NCI-H1105 (cell line): ENCODE results near the gene STEAP4.

ENCODE experiments used
- DNase-seq: peaks from one replicate; lab custom pipeline; 2025; lab: John Stamatoyannopoulos, UW

Gene STEAP4

DNA sequence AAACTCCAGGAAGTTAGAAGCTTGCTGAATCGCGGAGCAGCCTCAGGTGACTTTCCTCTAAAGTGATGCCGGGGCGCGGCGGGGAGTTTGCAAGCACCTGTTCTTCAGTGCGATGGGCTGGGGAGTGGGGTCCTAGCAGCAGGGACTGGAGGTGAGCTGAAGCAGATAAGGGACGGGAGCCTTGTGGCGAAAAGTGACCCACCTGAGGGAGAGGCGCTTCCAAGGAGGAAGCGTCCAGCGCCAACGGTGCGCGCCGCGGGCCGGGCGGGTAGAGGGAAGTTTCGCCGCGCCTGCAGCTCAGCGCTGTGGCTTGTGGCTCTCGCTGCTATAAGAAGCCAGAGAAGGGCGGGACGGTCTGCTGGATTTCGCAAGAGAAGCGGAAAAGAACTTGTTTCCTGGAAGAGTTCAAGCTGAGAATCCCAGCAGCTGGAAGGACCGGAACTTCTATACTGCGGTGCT, at the start of gene STEAP4:
TSS of gene STEAP4 (minus strand) at position 305 of the 459 bp plus-strand sequence. CDS start 22,625 bp downstream, outside the sequence.
- no peak for DNase-seq

DNA sequence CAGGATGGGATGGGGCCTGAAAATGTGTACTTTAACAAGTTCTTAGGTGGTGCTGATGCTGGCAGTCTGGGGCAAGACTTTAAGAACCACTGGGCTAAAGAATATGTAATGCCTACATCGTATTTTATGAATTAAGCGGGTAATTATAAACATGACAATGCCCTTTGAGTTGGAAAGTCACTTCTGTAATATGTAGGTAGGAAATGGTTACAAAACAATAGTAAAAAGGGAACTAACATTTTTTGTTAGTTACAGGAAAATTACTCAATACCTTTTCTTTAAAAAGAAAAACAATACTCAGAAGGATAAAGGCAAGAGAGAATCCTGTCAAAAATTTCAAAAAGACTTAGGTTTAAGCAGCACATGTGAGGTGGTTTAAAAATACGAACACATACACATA, 48.3 kb upstream of the STEAP4 start:
- no peak for DNase-seq

DNA sequence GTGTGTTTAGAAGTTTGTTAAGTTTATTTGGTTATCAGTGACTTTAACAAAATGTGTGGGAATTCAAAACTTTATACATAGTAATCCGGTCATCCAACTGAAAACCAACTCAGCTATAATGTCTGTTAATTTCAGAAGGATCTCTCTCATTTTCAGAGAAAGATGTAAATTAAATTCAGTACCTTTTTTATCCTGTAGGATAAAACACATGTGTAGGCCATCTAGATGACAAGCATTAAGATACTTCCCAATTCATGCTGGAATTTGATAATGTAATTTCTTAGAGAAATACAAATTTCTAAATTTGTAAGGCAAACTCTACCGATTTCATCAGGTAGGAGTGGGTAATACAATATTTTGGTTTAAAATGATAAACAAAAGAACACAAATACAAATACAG, 43.4 kb upstream of the STEAP4 start:
- no peak for DNase-seq

DNA sequence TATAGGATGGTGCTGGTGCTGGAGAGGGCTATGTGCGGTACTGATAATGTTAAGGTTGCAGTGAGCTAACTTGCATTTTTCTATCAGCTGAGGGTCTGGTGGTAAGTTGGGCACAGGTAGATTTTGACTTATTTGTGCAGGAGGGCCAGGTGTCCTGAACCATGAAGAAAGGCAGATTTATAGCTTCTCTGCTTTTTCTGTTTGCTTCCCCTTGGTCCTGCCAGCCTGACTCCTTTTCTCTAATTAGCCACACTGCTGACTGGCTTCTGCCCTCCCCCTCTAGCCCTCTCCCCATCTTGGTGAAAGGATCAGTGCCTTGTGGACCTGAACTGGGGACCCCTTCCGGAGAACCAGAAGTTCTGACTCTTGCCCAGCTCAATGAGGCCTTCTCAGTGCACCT, 40.8 kb upstream of the STEAP4 start:
- DNase-seq = no peak

DNA sequence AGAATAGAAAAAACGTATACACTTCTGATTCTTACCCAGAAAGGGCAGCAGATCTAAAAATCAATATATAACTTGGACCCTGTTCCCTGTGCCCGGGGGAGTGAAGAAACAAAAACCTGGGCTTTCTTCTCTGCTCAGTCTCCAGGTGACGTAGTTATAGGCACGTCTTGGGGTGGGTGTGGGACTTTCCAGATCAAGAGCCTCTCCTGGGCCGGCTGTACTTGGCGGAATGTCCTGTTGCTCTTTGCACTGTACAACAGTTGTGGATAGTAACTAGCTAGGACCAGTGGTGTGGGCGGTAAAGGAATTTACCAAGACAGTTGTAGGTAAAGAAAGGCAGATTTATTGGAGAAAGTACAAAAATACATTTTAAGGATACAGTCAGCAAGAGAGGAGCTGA, 40.4 kb upstream of the STEAP4 start:
- DNase-seq = no peak

DNA sequence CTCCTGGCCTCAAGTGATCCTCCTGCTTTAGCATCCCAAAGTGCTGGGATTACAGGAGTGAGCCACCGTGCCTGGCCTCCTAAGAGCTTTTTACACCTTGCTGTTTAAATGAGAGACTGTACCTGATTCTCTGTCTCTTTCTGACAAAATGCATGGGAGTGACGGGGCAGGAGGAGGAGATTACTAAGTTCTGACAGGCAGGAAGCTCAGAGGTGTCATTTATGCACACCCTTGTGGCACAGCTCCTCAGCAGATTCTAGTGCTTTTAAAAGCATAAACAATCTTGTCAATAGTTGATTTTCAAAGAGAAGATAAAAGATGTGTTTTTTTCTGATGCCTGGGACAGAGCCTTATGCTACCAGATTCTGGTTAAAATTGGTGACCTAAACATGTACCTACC, 39.7 kb upstream of the STEAP4 start:
- DNase-seq = no peak

DNA sequence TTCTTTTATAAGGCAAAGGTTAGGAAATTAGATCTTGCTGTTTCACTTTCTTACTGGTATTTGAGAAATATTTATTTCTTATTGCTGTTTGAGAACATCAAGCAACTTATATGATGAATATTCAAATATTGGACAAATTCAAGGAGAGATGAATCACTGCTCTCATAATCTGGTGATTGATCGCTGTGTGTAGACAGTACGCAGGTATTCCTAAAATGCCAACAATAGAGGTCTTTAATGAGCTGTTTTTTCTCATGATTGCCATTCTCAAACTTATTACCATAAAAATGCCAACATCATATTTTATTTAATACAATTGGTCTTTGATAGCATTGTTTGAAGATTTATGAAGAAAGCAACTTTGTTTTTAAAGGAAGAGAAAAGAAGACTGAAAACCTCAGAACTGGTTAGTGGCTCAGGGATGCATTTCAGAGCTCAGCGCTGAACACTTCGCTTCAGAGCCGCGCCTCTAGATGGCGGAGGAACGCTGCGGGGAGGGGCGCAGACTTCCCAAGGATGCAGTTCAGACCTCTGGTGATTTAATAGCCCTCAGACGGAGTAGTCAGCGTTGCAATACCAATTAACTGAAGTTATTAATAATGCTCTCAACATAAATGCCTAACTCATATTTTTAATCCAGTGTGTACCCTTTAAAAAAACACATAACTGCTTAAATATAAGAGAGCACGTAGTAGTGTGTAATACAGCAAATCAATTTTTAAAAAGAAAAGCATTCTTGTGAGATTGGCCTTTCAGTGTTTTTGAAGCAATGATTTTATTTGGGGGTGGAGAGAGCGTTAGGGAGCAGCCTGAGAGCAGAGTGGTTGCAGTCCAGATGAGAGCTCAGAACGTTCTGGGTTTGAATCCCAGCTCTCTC, 38.5 kb upstream of the STEAP4 start:
- peak; percentile 36 for DNase-seq

DNA sequence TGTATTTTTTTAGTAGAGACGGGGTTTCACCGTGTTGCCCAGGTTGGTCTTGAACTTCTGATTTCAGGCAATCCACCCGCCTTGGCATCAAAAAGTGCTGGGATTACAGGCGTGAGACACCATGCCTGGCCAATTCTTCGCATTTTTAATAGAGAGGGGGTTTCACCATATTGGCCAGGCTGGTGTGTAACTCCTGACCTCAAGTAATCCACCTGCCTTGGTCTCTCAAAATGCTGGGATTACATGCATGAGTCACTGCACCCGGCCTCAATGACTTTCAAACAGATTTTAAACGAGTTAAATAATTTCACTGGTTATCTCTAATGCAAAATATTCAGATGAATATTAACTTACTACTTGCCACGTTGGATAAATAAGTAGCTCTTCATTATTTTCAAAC, 37.6 kb upstream of the STEAP4 start:
- DNase-seq = no peak

DNA sequence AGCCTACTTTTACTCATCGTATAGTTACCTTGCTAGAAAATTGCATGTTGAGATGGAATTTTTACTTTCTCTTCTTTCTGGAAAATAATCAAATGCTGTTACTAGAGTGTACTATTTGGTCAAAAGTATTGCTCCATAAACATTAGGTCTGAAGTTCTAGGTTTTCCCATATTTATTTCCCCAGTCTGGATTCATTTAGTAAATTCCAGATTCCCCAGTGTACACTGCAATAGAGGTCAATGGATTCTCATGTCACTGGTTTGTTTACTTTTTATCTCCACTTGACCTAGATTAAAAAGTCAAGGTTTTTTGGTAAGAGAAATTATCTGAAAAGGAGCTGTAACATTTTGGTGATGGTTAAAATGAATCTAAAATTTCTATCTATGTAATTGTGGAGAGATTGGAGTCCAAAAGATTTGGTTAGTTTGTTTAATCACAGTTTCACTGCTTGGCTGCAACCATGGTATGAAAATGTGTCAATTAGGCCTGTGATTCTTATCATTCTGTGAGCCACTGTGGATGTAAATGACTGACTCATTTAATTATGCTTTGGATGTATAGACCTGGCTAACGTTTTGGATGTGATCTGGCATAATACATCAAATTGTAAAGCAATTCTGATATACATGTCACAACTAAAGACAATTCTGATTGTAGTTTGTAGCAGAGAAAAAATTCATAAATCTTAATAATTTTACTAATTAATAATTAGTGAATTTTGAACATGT, 32.7 kb upstream of the STEAP4 start:
- no peak for DNase-seq

DNA sequence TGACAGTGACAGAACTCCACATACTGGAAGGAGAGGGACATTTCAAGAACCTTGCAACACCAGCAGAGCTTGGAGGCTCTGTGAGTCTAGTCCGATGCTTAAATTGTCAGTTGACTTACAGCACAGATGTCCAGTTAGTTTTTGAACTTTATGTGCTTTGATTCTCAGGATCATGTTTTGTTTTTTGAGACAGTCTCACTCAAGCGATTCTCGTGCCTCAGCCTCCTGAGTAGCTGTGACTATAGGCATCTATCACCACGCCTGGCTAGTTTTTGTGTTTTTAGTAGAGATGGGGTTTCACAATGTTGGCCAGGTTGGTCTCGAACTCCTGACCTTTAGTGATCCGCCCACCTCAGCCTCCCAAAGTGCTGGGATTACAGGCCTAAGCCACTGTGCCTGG, 31.8 kb upstream of the STEAP4 start:
- DNase-seq = no peak

DNA sequence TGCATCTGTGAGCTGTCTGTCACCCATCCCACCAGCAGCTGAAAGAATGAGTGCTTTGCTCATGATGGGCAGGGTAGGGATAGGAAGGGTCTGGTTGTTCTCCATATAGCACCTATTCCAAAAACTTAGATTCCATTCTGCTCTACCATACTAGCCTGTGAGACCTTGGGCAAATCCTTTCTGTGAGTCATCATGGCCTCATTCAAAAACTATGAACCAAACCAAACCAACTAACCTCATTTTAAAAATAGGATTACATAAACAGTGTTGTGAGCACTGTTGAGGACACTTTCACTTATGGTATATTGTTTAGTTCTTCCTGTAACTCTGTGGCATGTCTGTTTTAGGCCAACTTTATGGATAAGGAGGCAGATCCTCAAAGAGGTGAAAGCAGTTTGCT, 30.9 kb upstream of the STEAP4 start:
- DNase-seq = no peak

DNA sequence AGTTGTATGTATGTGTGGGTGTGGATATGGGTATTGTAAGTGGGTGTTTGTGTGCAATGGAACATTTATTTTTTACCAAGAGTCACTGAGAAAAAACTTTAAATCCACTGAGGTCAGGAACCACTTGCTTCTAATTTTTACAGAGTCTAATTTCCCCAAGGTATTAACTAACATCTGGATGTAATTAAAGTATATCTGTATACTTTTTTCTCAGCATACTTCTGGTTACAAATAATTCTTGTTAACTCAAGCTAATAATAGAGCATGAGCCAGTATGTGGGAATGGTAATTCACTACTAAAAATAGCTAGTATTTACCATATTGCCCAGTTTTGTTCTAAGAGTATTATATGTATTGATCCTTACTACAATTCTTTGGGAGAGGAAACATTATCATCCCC, 24.6 kb upstream of the STEAP4 start:
- no peak for DNase-seq

DNA sequence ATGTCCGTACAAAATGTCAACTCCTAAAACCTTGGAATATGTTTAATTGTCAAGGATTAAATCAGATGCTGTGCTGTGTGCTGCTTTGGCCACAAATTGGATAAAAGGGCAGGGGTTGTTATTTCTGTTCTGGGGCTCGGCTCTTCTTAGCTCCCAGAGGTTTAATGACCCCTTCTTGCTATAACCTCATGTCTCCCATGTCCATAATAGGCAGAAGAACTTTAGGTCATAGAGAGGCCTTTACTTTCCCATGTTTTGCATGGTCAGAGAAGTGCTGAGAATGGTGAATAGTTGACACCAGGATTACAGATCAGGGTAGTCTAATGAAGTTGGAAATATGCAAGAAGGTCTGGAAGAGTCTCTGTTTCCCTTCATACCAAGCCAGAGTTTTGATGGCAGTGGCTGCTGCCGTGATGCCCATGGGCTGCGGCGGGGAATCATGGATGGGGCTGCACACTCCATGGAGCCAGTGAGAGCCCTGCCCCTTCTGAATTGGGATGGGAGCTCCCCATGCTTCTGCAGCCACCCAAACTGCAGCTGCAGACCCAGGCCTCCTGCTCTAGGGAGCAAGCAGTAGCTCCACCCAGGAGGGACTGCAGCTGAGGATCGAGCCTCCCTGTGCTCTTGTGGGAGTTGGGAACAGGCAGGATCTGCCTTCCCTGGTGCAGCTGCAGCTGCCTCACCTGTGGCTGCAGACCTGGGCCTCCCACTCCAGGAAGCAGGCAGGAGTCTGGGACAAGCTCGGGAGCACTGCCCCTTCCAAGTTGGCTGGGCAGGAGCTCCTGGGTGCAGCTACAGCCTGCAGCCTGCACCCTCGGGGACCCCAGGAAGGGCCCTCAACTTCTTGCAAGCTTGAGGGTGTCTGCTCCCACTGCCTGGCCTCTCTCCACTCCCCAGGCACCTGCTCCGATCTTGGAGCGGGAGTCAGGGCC, 23.1 kb upstream of the STEAP4 start:
- DNase-seq = no peak

DNA sequence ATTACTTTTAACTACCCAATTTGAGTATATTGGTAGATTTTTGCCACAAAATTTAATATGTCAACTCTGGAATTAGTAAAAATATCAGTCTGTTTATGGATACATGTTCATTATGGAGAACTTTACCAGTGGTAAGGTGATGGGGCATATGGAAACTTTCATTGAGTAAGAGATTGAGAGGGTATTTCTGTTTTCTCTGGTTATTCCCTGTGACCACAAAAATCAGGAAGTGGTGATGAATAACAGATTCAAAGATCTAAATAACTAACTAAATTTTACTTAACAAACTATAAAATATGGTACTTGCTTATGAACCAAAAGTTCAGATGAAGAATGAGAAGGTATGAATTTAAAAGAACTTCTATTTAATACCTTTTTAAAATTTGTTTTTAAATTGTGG, 22.1 kb upstream of the STEAP4 start:
- DNase-seq = no peak

DNA sequence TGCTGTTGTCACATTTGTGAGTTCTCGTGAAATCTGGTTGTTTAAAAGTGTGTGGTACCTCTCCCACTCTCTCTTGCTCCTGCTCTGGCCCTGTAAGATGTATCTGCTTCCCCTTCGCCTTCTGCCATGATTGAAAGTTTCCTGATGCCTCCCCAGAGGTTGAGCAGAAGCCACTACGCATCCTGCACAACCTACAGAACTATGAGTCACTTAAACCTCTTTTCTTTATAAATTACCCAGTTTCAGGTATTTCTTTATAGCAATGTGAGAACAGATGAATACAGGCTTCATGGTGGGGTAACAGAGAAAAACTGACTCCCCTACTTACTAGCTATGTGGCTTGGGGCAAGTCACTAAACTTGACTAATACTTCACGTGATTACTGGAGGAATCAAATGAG, 18.0 kb upstream of the STEAP4 start:
- no peak for DNase-seq

DNA sequence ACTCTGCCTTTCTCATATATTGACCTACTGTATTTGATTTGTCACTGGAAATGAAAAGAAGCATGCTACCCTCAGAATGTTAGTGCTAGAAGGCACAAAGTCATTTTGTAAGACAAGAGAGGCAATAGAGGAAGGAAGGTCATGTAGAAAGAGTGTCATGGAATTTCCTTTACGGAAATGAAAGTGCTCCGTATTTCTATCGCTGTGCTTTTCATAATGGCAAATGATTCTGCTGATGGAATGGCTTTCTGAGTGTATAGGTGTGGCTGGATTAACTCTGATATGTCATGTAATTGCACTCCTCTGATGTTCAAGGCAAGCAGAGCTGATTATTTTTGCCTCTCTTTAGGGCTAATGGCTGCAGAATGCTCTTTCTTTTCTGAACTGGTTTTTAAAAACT, 15.5 kb upstream of the STEAP4 start:
- no peak for DNase-seq

DNA sequence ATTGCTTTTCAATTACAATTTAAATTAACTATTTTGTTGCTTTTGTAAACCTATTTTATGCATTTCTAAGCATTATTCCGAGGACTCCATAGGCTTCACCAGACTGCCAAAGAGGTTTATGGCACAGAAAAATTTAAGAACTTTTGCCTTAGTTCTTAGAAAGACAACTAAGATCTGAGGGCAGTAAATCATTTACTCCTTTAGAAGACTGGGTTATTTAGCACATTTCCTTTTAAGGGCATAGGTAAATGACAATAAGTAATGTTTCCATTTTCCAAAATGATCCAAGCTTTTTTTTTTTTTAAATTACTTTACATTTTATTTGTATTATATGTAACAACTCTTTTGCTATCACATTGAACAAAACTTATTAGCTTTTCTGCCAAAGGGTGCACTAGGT, 15.0 kb upstream of the STEAP4 start:
- no peak for DNase-seq

DNA sequence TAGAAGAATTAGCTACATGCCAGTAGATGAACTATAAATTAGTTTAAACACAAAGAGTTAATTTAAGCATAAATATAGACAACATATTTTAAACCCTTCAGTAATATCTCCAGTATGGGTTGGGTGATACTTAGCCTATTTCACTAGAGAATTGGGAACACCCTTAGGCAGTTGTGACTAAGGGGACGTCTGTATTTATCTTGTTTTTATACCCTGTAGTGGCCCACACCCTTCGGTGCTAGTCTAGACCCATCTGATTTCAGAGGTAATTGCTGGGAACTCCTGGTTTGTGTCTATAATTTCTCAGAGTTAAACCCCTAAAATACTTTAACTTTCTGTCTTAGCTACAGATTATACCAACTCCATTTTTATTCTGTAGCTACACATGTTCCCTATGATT, 11.5 kb upstream of the STEAP4 start:
- DNase-seq = no peak

DNA sequence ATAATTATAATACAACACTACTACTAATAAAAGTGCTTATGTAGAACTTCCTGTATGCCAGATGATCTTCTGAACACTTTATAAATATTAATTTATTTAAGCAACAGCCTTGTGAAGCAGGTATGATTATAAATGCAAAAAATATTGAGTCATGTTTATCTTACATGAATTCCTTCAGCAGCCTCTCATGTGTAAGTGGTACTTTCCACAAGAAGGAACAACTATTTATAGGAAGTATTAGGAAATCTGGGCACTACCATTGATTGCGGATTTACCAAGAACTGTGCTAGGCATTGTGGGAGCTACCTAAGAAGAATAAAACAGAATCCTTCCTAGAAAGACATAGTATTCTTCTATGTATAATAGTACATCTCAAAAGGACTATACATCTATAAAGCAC, 10.7 kb upstream of the STEAP4 start:
- no peak for DNase-seq

DNA sequence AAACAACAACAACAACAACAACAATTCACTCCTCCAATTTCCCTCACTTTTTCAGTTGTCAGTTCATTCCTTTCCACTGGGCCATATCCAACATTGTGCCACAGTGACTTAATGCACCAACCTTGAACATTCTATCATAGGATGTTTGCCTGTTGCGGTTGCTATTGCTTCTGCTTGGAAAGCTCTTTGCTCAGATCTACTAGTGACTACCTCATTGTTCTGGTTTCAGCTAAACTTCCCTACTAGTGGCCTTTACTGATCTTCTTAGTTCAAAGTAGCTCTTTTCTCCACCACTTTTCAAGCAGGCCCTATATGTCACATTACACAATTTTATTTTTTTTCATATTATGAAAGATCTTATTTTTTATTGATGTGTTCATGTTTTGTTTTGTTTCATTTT, 9.8 kb upstream of the STEAP4 start:
- DNase-seq = no peak

DNA sequence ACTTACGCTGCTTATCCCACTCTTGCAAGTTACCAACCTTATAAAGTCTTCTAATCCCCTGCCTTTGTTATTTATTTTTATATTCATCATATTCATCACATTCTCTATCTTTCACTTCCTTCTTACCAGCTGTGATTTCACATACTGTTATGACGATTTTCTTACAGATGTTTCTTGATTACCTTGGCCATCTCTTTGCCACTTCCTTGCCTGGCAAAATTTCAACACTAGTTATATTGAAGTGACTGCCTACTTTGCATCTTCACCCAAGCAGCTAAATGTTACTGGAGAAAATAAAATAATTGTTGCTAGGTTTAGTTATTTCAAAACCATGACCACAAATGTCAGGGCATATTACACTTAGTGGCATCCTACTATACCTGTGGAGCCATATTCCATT, 8.8 kb upstream of the STEAP4 start:
- DNase-seq = no peak

DNA sequence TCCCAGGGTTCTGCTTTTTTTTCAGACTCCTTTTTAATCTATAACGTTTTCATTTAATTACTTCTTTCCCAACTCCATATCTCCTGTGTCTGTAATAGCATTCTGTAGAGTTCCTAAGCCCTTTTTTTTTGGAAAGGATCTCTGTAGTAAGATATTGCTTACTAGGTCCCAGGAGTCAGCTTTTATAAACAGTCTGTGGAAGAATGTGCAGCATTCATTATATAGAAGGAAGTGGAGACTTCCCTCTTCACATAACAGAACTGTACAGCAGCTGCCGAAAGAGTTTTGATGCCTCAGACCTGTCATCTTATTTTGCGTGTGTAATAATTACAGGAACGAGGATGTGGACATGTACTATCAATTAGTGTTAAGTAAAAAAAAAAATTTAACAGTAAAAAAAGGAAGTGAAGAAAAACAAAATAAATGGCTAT, 7.4 kb upstream of the STEAP4 start:
- no peak for DNase-seq
